Activated gamma-delta T cell (primary cell): ENCODE results near the gene OXCT1.
"Not testable (repeated sequence)": the region's sequence is repeated elsewhere in the genome, so short reads cannot be mapped to it uniquely, and the experiment has no call there.

ENCODE experiments used
- DNase-seq: peaks from one replicate; lab custom pipeline; 2025; lab: John Stamatoyannopoulos, UW

Gene OXCT1

GRCh38 chr5:41773799-41774198 lies 96.4 kb downstream of the OXCT1 start:
- DNase-seq: no peak

GRCh38 chr5:41772785-41773442 lies 97.3 kb downstream of the OXCT1 start:
- DNase-seq: no peak

DNA sequence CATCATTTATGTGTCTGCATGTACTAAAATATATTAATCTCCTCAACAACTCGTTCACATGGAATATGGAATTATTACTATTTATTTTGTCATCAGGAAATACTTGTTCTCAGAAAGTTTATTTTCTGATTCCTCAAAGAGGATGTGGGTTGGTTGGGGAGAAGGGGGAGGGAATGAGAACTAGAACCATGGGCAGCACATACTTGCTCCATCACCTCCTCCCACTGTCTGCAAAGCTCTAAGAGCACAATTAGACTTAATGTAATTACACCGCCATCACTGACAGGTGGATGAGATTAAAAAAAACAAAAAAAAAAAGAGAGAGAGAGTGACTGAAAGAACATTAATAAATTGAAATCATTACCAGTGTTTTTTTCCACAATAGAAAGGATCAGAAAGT lies 98.2 kb downstream of the OXCT1 start:
- no peak for DNase-seq

- no peak for DNase-seq
These were observed 99.4 kb downstream of the OXCT1 start for GRCh38 chr5:41770799-41771198.

- DNase-seq: no peak
These were observed 101.5 kb downstream of the OXCT1 start for GRCh38 chr5:41768692-41769091.

GRCh38 chr5:41764650-41765049 lies 105.6 kb downstream of the OXCT1 start:
- no peak for DNase-seq

GRCh38 chr5:41763574-41763973 lies 106.7 kb downstream of the OXCT1 start:
- no peak for DNase-seq

DNA sequence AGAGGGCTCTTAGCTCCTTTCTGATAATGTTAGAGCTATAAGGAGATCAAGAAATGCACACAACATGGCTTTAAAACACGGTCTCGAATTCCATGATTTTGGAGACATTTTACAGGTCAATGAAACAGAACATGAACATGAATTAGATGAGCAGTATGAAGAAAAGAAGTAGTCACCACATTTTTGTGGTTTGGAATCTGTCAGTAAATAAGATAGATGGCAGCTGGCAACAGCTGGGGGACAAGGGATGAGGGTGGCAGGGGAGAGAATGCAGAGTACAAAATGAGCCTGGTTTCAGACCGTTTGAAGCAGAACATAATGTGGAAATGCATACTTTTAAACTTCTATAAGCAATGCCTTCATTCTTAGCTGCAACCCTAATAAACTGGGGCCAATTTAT lies 107.1 kb downstream of the OXCT1 start:
- no peak for DNase-seq

GRCh38 chr5:41762426-41762825 lies 107.8 kb downstream of the OXCT1 start:
- no peak for DNase-seq

DNA sequence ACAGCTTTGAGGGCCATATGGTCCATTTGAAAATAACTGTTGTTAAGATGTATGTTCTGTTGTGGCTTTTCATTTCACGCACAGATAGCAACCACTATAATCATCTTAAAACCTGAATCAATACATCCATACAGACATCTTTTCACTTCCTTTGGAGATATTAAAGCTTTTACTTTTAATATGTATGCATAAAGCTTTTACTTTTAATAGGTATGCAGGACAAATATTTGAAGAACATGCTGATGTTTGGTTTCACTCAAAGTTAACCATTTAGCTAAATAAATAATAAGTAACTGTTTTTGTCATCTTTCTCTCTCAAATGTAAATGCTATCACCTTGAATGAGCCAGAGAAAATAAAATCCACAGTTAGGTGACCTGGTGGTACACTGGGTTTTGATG lies 108.6 kb downstream of the OXCT1 start:
- DNase-seq: no peak

GRCh38 chr5:41755705-41756104 lies 114.5 kb downstream of the OXCT1 start:
- no peak for DNase-seq

DNA sequence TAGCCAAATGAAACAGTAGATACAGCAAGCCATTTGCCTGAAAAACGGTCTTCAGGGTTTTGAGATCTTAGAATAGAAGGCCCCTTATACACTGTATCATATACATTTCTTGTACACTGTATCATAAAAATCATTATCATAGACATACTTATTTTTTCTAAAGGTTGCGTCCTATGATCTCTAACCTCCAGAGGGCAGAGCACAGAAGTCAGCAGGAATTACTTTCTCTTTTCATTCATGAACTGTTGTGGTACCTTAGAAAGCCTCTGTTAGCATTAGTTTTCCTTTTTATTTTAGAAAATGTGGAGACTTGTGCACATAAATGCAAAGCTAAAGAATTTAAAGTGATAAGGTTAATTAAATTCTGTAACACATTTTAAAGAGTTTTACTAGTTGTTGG lies 115.4 kb downstream of the OXCT1 start:
- DNase-seq: no peak

GRCh38 chr5:41751867-41752266 lies 118.4 kb downstream of the OXCT1 start:
- DNase-seq: no peak

DNA sequence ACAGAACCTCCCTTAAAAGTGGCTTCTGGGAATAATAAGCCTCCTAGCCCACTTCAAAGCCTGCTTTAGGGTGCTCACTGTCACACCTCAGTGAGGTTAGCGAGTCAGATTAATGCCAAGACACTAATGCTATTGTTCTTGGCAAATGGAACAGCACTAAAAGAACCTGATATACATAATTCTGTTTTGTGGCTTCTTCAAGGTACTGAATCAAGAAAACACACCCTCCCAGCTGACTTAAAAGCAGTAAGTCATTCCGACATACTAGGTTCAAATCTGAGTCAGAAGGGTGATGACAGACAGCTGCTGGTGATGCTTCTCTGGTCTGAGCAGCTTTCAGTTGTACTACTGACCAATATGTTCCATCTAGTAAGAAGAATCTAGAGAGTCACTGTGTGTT lies 121.6 kb downstream of the OXCT1 start:
- no peak for DNase-seq

GRCh38 chr5:41747708-41748107 lies 122.5 kb downstream of the OXCT1 start:
- no peak for DNase-seq

GRCh38 chr5:41747301-41747700 lies 122.9 kb downstream of the OXCT1 start:
- no peak for DNase-seq

GRCh38 chr5:41742608-41743007 lies 127.6 kb downstream of the OXCT1 start:
- DNase-seq: not testable (repeated sequence)

- DNase-seq: no peak
These were observed 131.4 kb downstream of the OXCT1 start for GRCh38 chr5:41738710-41739354.

DNA sequence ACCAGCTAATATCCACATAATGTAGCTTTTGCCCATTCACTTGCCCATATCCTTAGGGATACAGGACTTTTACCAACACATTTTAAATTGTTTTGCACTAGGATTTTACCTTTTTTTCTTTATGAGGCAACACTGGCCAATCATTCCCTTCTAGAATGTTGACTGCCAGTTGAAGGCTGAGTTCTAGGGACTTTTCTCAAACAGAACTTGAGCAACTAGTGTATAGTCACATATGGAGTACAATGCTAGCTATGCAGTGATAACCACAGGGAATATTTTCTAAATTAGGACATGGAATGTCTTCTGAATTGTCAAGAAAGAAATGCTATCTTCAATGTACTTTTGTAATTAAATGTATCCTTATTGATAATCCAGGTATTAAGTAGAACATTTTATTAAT lies 133.6 kb downstream of the OXCT1 start:
- DNase-seq: no peak

DNA sequence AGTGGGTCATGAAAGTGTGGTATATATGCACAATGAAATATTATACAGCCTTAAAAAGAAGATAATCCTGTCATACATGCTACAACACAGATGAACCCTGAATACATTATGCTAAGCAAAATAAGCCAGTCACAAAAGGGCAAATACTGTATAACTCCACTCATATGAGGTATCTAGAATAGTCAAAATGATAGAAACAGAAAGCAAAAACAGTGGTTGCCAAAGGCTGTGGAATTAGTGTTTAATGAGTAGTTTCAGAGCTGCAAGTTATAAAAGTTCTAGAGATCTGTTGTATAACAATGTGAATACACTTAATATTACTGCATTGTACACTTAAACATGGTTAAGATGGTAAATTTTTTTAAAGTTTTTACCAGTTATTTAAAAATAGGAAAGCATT lies 135.0 kb downstream of the OXCT1 start:
- DNase-seq: no peak

GRCh38 chr5:41729381-41729780 lies 140.8 kb downstream of the OXCT1 start:
- not testable (repeated sequence) for DNase-seq

- DNase-seq: no peak
These were observed 141.9 kb downstream of the OXCT1 start for GRCh38 chr5:41728281-41728680.

DNA sequence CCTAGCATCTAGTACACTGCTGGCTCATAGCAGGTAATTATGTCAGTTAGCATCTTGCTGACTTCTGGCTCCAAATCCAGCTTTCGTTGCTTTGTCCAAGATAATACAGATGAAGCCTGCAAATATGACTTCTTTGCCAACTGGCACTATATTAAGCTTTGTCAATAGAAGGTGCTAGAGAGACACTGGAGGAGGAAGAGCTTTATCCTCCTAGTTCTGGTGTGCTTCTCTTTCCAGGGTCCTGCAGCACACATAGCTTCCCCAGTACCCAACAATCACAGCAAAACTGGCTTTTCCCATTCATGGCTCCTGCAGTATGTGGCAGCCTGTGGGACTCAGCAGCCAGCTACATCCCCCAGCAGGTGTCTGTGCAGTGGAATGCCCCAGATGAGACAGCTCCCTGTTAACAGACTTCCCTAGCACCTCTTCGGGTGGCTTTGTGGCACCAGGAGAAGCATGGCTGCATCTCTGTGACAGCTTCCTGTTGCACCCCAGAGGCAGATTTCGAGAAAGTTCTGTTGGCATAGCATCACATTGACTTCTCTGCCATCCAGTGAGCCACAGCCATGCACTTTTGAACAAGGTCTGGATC lies 147.8 kb downstream of the OXCT1 start:
- no peak for DNase-seq

GRCh38 chr5:41721516-41721915 lies 148.7 kb downstream of the OXCT1 start:
- DNase-seq: no peak
